ENCODE data around the gene SNCB. TPM values are rescaled to one million over a fixed set of nuclear protein-coding genes. Genes with fewer than 3 reads are reported as not detected.

SNCB gene

DNA sequence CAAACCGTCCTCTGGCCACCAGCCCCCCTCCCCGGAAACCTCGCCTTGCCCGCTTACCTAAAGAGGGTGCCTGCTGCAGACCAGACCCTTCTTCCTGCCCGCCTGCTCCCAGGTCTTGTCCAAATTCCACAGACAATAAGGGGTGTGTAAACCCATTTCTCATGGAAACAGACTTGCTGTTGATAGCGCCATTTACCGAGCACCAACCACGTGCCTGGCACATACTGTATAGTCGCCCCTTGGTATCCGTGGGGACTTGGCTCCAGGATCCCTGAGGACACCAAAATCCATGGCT is 56.1 kb downstream of the SNCB start:
- no peak for TF ChIP-seq POLR2AphosphoS5 (IDR thresholded peaks at IDR 0.05; ENCODE audit: low read depth)
- no peak for TF ChIP-seq GABPA (IDR thresholded peaks at IDR 0.05; ENCODE audit: low read depth)
- no peak for TF ChIP-seq SPI1 (IDR thresholded peaks at IDR 0.05; ENCODE audit: borderline replicate concordance, low read depth)
- TF ChIP-seq REST (IDR thresholded peaks at IDR 0.05; ENCODE audit: insufficient replicate concordance, low read depth): no peak
- no peak for TF ChIP-seq CTCF (IDR thresholded peaks at IDR 0.05; ENCODE audit: insufficient read depth, low read length)
- no peak overlapping the region for H3K27ac ChIP-seq (replicated peaks)
- no peak for DNase-seq (ENCODE audit: low read depth in 1 of 2, low spot score in 1 of 2)

GRCh38 chr5:176573564-176574296 is 56.6 kb downstream of the SNCB start:
- Histone ChIP-seq H3K27ac (replicated peaks) (no peak overlapping the region), H3K4me3 (replicated peaks; ENCODE audit: insufficient read depth, low read length) (no peak overlapping the region), H3K27me3 (ENCODE audit: insufficient read depth, poor library complexity, severe bottlenecking) (no peaks in the 10 kb centered on the region)
- peak in 1 of 2 experiments; percentile 54 for DNase-seq (ENCODE audit: low read depth in 1 of 2, low spot score in 1 of 2)
- TF ChIP-seq POLR2AphosphoS5 (IDR thresholded peaks at IDR 0.05; ENCODE audit: low read depth) (no peak), REST (IDR thresholded peaks at IDR 0.05; ENCODE audit: insufficient replicate concordance, low read depth) (no peak), SPI1 (IDR thresholded peaks at IDR 0.05; ENCODE audit: borderline replicate concordance, low read depth) (no peak), GABPA (IDR thresholded peaks at IDR 0.05; ENCODE audit: low read depth) (no peak), CTCF (IDR thresholded peaks at IDR 0.05; ENCODE audit: insufficient read depth, low read length) (peak; percentile 77)

More for the DNA sequence above, 56.1 kb downstream of the SNCB start:
- no peaks in the 10 kb centered on the region for H3K27me3 ChIP-seq (ENCODE audit: insufficient read depth, poor library complexity, severe bottlenecking)
- H3K4me3 ChIP-seq (replicated peaks; ENCODE audit: insufficient read depth, low read length): no peak overlapping the region

Small RNA genes within 50 kb of the gene (microRNA-seq; reads per million reads assigned to microRNA genes)
- gene MIR4281: not detected
